Measurements from ENCODE around the gene SLN.

SLN gene

GRCh38 chr11:107720303-107720774 lies 8.5 kb upstream of the SLN start:
- Histone ChIP-seq H3K4me3 (replicated peaks; ENCODE audit: insufficient read depth, low read length) (no peak overlapping the region), H3K27me3 (ENCODE audit: insufficient read depth, poor library complexity, severe bottlenecking) (peaks cover 10% of the 10 kb centered on the region), H3K27ac (replicated peaks) (no peak overlapping the region)
- no peak for DNase-seq (ENCODE audit: low read depth in 1 of 2, low spot score in 1 of 2)
- TF ChIP-seq CTCF (IDR thresholded peaks at IDR 0.05; ENCODE audit: insufficient read depth, low read length) (no peak), GABPA (IDR thresholded peaks at IDR 0.05; ENCODE audit: low read depth) (no peak), POLR2AphosphoS5 (IDR thresholded peaks at IDR 0.05; ENCODE audit: low read depth) (no peak), SPI1 (IDR thresholded peaks at IDR 0.05; ENCODE audit: borderline replicate concordance, low read depth) (no peak)
- TF ChIP-seq, protein P1, sequence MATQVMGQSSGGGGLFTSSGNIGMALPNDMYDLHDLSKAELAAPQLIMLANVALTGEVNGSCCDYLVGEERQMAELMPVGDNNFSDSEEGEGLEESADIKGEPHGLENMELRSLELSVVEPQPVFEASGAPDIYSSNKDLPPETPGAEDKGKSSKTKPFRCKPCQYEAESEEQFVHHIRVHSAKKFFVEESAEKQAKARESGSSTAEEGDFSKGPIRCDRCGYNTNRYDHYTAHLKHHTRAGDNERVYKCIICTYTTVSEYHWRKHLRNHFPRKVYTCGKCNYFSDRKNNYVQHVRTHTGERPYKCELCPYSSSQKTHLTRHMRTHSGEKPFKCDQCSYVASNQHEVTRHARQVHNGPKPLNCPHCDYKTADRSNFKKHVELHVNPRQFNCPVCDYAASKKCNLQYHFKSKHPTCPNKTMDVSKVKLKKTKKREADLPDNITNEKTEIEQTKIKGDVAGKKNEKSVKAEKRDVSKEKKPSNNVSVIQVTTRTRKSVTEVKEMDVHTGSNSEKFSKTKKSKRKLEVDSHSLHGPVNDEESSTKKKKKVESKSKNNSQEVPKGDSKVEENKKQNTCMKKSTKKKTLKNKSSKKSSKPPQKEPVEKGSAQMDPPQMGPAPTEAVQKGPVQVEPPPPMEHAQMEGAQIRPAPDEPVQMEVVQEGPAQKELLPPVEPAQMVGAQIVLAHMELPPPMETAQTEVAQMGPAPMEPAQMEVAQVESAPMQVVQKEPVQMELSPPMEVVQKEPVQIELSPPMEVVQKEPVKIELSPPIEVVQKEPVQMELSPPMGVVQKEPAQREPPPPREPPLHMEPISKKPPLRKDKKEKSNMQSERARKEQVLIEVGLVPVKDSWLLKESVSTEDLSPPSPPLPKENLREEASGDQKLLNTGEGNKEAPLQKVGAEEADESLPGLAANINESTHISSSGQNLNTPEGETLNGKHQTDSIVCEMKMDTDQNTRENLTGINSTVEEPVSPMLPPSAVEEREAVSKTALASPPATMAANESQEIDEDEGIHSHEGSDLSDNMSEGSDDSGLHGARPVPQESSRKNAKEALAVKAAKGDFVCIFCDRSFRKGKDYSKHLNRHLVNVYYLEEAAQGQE (IDR thresholded peaks at IDR 0.05; ENCODE audit: insufficient replicate concordance, low read depth), result no peak

DNA sequence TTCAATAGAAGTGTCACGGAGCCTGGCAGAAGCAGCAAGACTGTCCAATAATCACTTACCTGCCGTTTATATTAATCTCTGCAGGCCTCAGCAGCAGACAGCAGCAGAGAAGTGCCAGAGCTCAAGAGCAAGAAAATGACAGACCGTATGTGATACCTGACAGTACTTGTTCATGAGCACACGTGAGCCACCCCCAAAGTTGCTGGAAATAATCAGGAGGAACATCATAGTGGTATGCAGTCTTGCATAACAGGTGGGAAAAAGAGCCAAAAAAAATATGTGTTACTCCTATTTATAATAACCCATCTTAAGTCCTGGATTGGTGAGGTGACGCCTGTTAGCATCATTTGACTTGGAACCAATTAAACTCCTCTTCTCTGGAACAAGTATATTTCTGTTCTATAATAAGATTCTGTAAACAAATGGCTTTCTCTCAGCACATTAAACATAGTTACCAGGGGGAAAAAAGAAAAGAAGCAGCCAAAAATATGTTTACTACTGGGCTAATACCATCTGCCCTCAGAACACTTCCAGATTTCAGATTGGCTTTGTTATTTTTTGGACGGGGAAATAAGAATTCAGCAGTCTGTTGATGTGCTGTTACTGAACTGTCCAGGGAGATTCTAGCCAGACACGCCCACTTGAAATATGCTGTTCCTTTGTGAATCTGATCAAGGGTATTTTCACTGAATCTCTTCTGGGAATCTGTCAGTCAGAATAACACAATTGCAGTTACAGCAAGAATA lies 7.9 kb upstream of the SLN start:
- no peak for TF ChIP-seq POLR2AphosphoS5 (IDR thresholded peaks at IDR 0.05; ENCODE audit: low read depth)
- TF ChIP-seq SPI1 (IDR thresholded peaks at IDR 0.05; ENCODE audit: borderline replicate concordance, low read depth), result no peak
- TF ChIP-seq CTCF (IDR thresholded peaks at IDR 0.05; ENCODE audit: insufficient read depth, low read length), result no peak
- no peak for TF ChIP-seq GABPA (IDR thresholded peaks at IDR 0.05; ENCODE audit: low read depth)
- TF ChIP-seq, protein P1 (IDR thresholded peaks at IDR 0.05; ENCODE audit: insufficient replicate concordance, low read depth), result no peak
- H3K4me3 ChIP-seq (replicated peaks; ENCODE audit: insufficient read depth, low read length), result no peak overlapping the region
- no peak for DNase-seq (ENCODE audit: low read depth in 1 of 2, low spot score in 1 of 2)
- H3K27me3 ChIP-seq (ENCODE audit: insufficient read depth, poor library complexity, severe bottlenecking), result peaks cover 10% of the 10 kb centered on the region
- H3K27ac ChIP-seq (replicated peaks), result no peak overlapping the region

DNA sequence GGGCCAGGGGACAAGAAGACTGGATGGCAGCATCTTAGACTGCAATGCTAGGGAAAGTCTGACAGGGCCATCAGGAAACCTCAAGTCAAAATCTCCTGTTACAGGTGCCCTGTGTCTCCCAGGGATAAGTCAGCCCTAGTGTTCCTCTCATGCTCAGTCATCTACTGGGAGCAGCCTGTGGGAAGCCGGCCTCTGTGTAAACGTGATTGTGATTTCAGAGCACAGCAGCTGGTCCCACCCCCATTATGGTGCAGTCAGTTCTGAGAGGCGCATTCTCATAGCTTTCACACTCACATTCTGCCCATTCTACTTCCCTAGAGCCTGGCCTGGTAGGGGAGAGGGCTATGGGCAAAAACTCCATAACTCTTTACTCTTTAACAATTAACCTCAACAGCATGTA lies 7.2 kb upstream of the SLN start:
- Histone ChIP-seq H3K4me3 (replicated peaks; ENCODE audit: insufficient read depth, low read length) (no peak overlapping the region), H3K27ac (replicated peaks) (no peak overlapping the region), H3K27me3 (ENCODE audit: insufficient read depth, poor library complexity, severe bottlenecking) (peaks cover 8% of the 10 kb centered on the region)
- no peak for DNase-seq (ENCODE audit: low read depth in 1 of 2, low spot score in 1 of 2)
- TF ChIP-seq POLR2AphosphoS5 (IDR thresholded peaks at IDR 0.05; ENCODE audit: low read depth) (no peak), GABPA (IDR thresholded peaks at IDR 0.05; ENCODE audit: low read depth) (no peak), CTCF (IDR thresholded peaks at IDR 0.05; ENCODE audit: insufficient read depth, low read length) (no peak), SPI1 (IDR thresholded peaks at IDR 0.05; ENCODE audit: borderline replicate concordance, low read depth) (no peak)
- TF ChIP-seq, protein P1 (IDR thresholded peaks at IDR 0.05; ENCODE audit: insufficient replicate concordance, low read depth), result no peak
